ENCODE results near the gene WBP2. TPM values are rescaled to one million over a fixed set of nuclear protein-coding genes. Genes with fewer than 3 reads are reported as not detected.

WBP2 gene
- total and polyA plus RNA-seq, 10 of the 15 experiments (the other 5 are each of a cell fraction or from before 2014, with no cell fraction given): 1.5 to 57.3 (median 27.5) TPM

DNA sequence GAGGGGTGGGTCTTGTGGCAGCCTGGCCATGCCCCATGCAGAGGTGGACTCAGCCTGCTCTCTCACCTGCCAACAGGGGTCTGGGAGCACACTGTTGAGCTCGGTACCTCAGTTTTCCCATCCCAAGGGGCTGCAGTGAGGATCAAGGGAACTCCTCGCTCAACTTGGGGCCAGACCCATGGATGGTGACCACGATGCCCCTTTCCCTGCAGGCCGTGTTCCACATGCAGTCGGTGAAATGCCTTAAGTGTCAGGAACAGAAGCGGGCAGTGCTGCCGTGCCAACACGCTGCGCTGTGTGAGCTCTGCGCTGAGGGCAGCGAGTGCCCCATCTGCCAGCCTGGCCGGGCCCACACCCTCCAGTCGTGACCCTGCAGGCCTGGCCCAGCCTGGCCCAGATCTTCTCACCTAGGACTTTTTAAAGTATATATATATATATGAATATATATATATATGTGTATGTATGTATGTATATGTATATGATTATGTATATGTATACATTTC is 31.0 kb downstream of the WBP2 start:
- ChIA-PET POLR2A (interaction anchor here (0.6 to 2.0 kb wide), 3 partner anchors 21 to 76 kb away, joined by 3 to 7 read pairs (median 4); partner anchors contain the start of gene WBP2), CTCF (interaction anchor here (4.7 kb wide), 1 partner anchor 71 kb away, joined by 27 read pairs; no protein-coding TSS in a partner anchor), RAD21 (ENCODE audit: unreplicated experiment) (no interaction called here), SMC1A (ENCODE audit: uncharacterized antibody, unreplicated experiment) (no interaction called here)
- H3K36me3 ChIP-seq (ENCODE audit: control insufficient read depth in 2 of 2, insufficient read depth in 2 of 2, low read length in 1 of 2): peaks cover 14% of the 10 kb centered on the region in 2 experiments; a peak in 3 of 4 replicates
- no peak overlapping the region for H3K4me3 ChIP-seq
- FAIRE-seq (no peak), ATAC-seq (no peak), DNase-seq (ENCODE audit: low read depth, low spot score) (no peak)
- H2AFZ ChIP-seq (ENCODE audit: control insufficient read depth, low read depth, low read length): no peak overlapping the region
- H4K20me1 ChIP-seq (ENCODE audit: control insufficient read depth, insufficient read depth): no peaks in the 10 kb centered on the region
- H3K79me2 ChIP-seq (ENCODE audit: control insufficient read depth, insufficient read depth, low read length): no peaks in the 10 kb centered on the region
- in situ Hi-C loops (cut with MboI) (no loop called here), intact Hi-C loops (cut with micrococcal nuclease; ENCODE audit: unreplicated experiment) (no loop called here)
- H3K9ac ChIP-seq (ENCODE audit: control insufficient read depth, insufficient read depth, low read length): no peak overlapping the region
- H3K4me2 ChIP-seq (ENCODE audit: control insufficient read depth, insufficient read depth): no peak overlapping the region
- no TSS peak for BruUV-seq (replicated peaks)
- 91% methylated on average over 13 of the region's 13 CpGs for WGBS (ENCODE audit: insufficient coverage, insufficient replicate concordance, low lambda C conversion rate, missing lambda C conversion rate)
- no peaks in the 10 kb centered on the region for H3K4me1 ChIP-seq (ENCODE audit: control insufficient read depth, insufficient read depth, low read length)
- no peaks in the 10 kb centered on the region for H3K27me3 ChIP-seq (replicated peaks in 1 of 2; ENCODE audit: control insufficient read depth in 2 of 2, insufficient read depth in 2 of 2, low read length in 1 of 2)
- H3K9me3 ChIP-seq (replicated peaks; ENCODE audit: control insufficient read depth, insufficient read depth, low read length): no peaks in the 10 kb centered on the region
- no peak for TF ChIP-seq WRNIP1 (IDR thresholded peaks at IDR 0.05; ENCODE audit: borderline replicate concordance, low read depth, low read length)
- TF ChIP-seq MYB (IDR thresholded peaks at IDR 0.05; ENCODE audit: borderline replicate concordance, low read depth, low read length): no peak
- TF ChIP-seq ZNF24 (IDR thresholded peaks at IDR 0.05): no peak
- no peak for TF ChIP-seq TARDBP (IDR thresholded peaks at IDR 0.05; ENCODE audit: borderline replicate concordance)
- TF ChIP-seq, protein P1, sequence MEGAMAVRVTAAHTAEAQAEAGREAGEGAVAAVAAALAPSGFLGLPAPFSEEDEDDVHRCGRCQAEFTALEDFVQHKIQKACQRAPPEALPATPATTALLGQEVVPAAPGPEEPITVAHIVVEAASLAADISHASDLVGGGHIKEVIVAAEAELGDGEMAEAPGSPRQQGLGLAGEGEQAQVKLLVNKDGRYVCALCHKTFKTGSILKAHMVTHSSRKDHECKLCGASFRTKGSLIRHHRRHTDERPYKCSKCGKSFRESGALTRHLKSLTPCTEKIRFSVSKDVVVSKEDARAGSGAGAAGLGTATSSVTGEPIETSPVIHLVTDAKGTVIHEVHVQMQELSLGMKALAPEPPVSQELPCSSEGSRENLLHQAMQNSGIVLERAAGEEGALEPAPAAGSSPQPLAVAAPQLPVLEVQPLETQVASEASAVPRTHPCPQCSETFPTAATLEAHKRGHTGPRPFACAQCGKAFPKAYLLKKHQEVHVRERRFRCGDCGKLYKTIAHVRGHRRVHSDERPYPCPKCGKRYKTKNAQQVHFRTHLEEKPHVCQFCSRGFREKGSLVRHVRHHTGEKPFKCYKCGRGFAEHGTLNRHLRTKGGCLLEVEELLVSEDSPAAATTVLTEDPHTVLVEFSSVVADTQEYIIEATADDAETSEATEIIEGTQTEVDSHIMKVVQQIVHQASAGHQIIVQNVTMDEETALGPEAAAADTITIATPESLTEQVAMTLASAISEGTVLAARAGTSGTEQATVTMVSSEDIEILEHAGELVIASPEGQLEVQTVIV (IDR thresholded peaks at IDR 0.05; ENCODE audit: borderline replicate concordance, partially characterized antibody): no peak
- TF ChIP-seq, protein P2, sequence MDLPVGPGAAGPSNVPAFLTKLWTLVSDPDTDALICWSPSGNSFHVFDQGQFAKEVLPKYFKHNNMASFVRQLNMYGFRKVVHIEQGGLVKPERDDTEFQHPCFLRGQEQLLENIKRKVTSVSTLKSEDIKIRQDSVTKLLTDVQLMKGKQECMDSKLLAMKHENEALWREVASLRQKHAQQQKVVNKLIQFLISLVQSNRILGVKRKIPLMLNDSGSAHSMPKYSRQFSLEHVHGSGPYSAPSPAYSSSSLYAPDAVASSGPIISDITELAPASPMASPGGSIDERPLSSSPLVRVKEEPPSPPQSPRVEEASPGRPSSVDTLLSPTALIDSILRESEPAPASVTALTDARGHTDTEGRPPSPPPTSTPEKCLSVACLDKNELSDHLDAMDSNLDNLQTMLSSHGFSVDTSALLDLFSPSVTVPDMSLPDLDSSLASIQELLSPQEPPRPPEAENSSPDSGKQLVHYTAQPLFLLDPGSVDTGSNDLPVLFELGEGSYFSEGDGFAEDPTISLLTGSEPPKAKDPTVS (IDR thresholded peaks at IDR 0.05; ENCODE audit: low read depth, low read length): no peak
- TF ChIP-seq, protein P3, sequence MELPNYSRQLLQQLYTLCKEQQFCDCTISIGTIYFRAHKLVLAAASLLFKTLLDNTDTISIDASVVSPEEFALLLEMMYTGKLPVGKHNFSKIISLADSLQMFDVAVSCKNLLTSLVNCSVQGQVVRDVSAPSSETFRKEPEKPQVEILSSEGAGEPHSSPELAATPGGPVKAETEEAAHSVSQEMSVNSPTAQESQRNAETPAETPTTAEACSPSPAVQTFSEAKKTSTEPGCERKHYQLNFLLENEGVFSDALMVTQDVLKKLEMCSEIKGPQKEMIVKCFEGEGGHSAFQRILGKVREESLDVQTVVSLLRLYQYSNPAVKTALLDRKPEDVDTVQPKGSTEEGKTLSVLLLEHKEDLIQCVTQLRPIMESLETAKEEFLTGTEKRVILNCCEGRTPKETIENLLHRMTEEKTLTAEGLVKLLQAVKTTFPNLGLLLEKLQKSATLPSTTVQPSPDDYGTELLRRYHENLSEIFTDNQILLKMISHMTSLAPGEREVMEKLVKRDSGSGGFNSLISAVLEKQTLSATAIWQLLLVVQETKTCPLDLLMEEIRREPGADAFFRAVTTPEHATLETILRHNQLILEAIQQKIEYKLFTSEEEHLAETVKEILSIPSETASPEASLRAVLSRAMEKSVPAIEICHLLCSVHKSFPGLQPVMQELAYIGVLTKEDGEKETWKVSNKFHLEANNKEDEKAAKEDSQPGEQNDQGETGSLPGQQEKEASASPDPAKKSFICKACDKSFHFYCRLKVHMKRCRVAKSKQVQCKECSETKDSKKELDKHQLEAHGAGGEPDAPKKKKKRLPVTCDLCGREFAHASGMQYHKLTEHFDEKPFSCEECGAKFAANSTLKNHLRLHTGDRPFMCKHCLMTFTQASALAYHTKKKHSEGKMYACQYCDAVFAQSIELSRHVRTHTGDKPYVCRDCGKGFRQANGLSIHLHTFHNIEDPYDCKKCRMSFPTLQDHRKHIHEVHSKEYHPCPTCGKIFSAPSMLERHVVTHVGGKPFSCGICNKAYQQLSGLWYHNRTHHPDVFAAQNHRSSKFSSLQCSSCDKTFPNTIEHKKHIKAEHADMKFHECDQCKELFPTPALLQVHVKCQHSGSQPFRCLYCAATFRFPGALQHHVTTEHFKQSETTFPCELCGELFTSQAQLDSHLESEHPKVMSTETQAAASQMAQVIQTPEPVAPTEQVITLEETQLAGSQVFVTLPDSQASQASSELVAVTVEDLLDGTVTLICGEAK (IDR thresholded peaks at IDR 0.05; ENCODE audit: borderline replicate concordance): no peak
- no peak for TF ChIP-seq IKZF2 (IDR thresholded peaks at IDR 0.05)
- no peak for TF ChIP-seq CBFB (IDR thresholded peaks at IDR 0.05; ENCODE audit: low read depth)
- no peak for TF ChIP-seq ASH2L (IDR thresholded peaks at IDR 0.05; ENCODE audit: borderline replicate concordance, low read depth)
- H3K27ac ChIP-seq (ENCODE audit: control insufficient read depth, insufficient read depth): no peak overlapping the region

Data from GM12878 (cell line).